Trophoblast cell (in vitro differentiated cells and primary cell): ENCODE results near the gene CKAP2L.

Source experiments
- DNase-seq, 2 donors: peaks; one replicate each; pipeline ENCODE4 v3.0.0-alpha.2; 2016
- H2AFZ ChIP-seq: 2 replicates; pipeline ENCODE4 v1.6.1; 2013; ENCODE audit warnings: low read length, moderate library complexity, mild to moderate bottlenecking; ENCODE audit not compliant: insufficient read depth, poor library complexity
- H2AK5ac ChIP-seq: 2 replicates; pipeline ENCODE4 v1.6.1; 2013; ENCODE audit warnings: mild to moderate bottlenecking, low read length
- H2BK120ac ChIP-seq: 2 replicates; pipeline ENCODE4 v1.6.1; 2013; ENCODE audit warnings: low read length, mild to moderate bottlenecking, moderate library complexity; ENCODE audit not compliant: insufficient read depth, poor library complexity
- H2BK12ac ChIP-seq: 2 replicates; pipeline ENCODE4 v1.6.1; 2013; ENCODE audit warnings: mild to moderate bottlenecking, low read length, moderate library complexity
- H2BK5ac ChIP-seq: 2 replicates; pipeline ENCODE4 v1.6.1; 2013; ENCODE audit warnings: low read length, low read depth, moderate library complexity, mild to moderate bottlenecking; ENCODE audit not compliant: poor library complexity
- H3K14ac ChIP-seq: 2 replicates; pipeline ENCODE4 v1.6.1; 2013; ENCODE audit warnings: mild to moderate bottlenecking, low read length
- H3K18ac ChIP-seq: 2 replicates; pipeline ENCODE4 v1.6.1; 2013; ENCODE audit warnings: mild to moderate bottlenecking, low read length
- H3K23ac ChIP-seq: 2 replicates; pipeline ENCODE4 v1.6.1; 2013; ENCODE audit warnings: low read length
- H3K27ac ChIP-seq: 2 replicates; pipeline ENCODE4 v1.5.1; 2013; ENCODE audit warnings: low read depth, mild to moderate bottlenecking, inconsistent platforms, low read length, moderate library complexity
- H3K27me3 ChIP-seq: 2 replicates; pipeline ENCODE4 v1.6.1; 2013; ENCODE audit warnings: inconsistent platforms, mild to moderate bottlenecking, low read length, moderate library complexity; ENCODE audit not compliant: insufficient read depth
- H3K36me3 ChIP-seq, 2 experiments: 1 replicate in 1 of 2; 2 replicates in 1 of 2; pipeline ENCODE4 v1.6.1; 2013; ENCODE audit warnings: low read length in 2 of 2, mild to moderate bottlenecking in 2 of 2, moderate library complexity in 1 of 2; ENCODE audit not compliant: insufficient read depth in 2 of 2, control insufficient read depth in 1 of 2
- H3K4ac ChIP-seq: 2 replicates; pipeline ENCODE4 v1.6.1; 2013; ENCODE audit warnings: low read depth, mild to moderate bottlenecking, low read length, moderate library complexity
- H3K4me1 ChIP-seq, 2 experiments: 1 replicate in 1 of 2; 2 replicates in 1 of 2; pipeline ENCODE4 v1.6.1; 2013; ENCODE audit warnings: low read length in 2 of 2, mild to moderate bottlenecking in 2 of 2, moderate library complexity in 1 of 2; ENCODE audit not compliant: insufficient read depth in 2 of 2, control insufficient read depth in 1 of 2
- H3K4me2 ChIP-seq: 2 replicates; pipeline ENCODE4 v1.6.1; 2013; ENCODE audit warnings: inconsistent platforms, mild to moderate bottlenecking, low read length, moderate library complexity
- H3K4me3 ChIP-seq: 2 replicates; pipeline ENCODE4 v1.5.1; 2013; ENCODE audit warnings: mild to moderate bottlenecking, low read depth, low read length, inconsistent platforms
- H3K79me1 ChIP-seq: one replicate; pipeline ENCODE4 v1.6.1; 2013; ENCODE audit warnings: low read length
- H3K79me2 ChIP-seq: 2 replicates; pipeline ENCODE4 v1.6.1; 2013; ENCODE audit warnings: low read length, mild to moderate bottlenecking; ENCODE audit not compliant: control insufficient read depth, insufficient read depth, poor library complexity
- H3K9ac ChIP-seq: 2 replicates; pipeline ENCODE4 v1.6.1; 2013; ENCODE audit warnings: mild to moderate bottlenecking, low read length
- H3K9me3 ChIP-seq: 2 replicates; pipeline ENCODE4 v1.6.1; 2013; ENCODE audit warnings: low read depth, mild to moderate bottlenecking, control low read depth, inconsistent platforms, low read length; ENCODE audit not compliant: insufficient read depth
- H4K12ac ChIP-seq: 2 replicates; pipeline ENCODE4 v1.6.1; 2013; ENCODE audit warnings: low read depth, mild to moderate bottlenecking, low read length, moderate library complexity
- H4K8ac ChIP-seq: 2 replicates; pipeline ENCODE4 v1.6.1; 2013; ENCODE audit warnings: low read depth, mild to moderate bottlenecking, low read length, moderate library complexity
- H4K91ac ChIP-seq: one replicate; pipeline ENCODE4 v1.6.1; 2013; ENCODE audit warnings: low read depth, mild to moderate bottlenecking, low read length, moderate library complexity
- WGBS: extraction: QIAGEN DNeasy Blood & Tissue Kit; methylation state at CpG from one replicate; pipeline ENCODE4 v1.1.7; 2013; ENCODE audit warnings: missing lambda C conversion rate; ENCODE audit not compliant: insufficient read length, insufficient coverage; ENCODE audit errors: extremely low coverage; 5-methylcytosine and 5-hydroxymethylcytosine counted together

CKAP2L gene

GRCh38 chr2:112728378-112729175 lies 35.8 kb downstream of the CKAP2L start:
- Histone ChIP-seq H3K79me2 (no peaks in the 10 kb centered on the region), H3K27me3 (no peaks in the 10 kb centered on the region), H2BK5ac (no peak overlapping the region), H3K4me3 (no peak overlapping the region), H2AFZ (no peak overlapping the region), H3K18ac (no peak overlapping the region), H2BK12ac (no peak overlapping the region), H3K23ac (no peak overlapping the region), H3K4me2 (no peak overlapping the region), H3K79me1 (no peaks in the 10 kb centered on the region), H3K9ac (no peak overlapping the region), H3K27ac (no peak overlapping the region), H4K8ac (no peak overlapping the region), H3K4ac (no peak overlapping the region), H4K12ac (no peak overlapping the region), H3K4me1 (no peaks in the 10 kb centered on the region), H3K14ac (no peak overlapping the region), H2AK5ac (no peak overlapping the region), H3K36me3 (no peaks in the 10 kb centered on the region), H4K91ac (no peak overlapping the region), H3K9me3 (peaks cover 3% of the 10 kb centered on the region), H2BK120ac (no peak overlapping the region)
- no CpG with 5 or more reads among the region's 11 CpGs for WGBS
- no peak for DNase-seq

- Histone ChIP-seq H3K9me3 (peaks cover 3% of the 10 kb centered on the region), H2AFZ (no peak overlapping the region), H4K91ac (no peak overlapping the region), H3K79me1 (no peaks in the 10 kb centered on the region), H2BK120ac (no peak overlapping the region), H2BK12ac (no peak overlapping the region), H3K4me1 (no peaks in the 10 kb centered on the region), H3K79me2 (no peaks in the 10 kb centered on the region), H3K14ac (no peak overlapping the region), H4K12ac (no peak overlapping the region), H3K27ac (no peak overlapping the region), H3K18ac (no peak overlapping the region), H3K4me3 (no peak overlapping the region), H3K27me3 (no peaks in the 10 kb centered on the region), H2BK5ac (no peak overlapping the region), H2AK5ac (no peak overlapping the region), H3K36me3 (no peaks in the 10 kb centered on the region), H3K4ac (no peak overlapping the region), H3K23ac (no peak overlapping the region), H3K9ac (no peak overlapping the region), H3K4me2 (no peak overlapping the region), H4K8ac (no peak overlapping the region)
- DNase-seq, result no peak
- WGBS, result no CpG with 5 or more reads among the region's 4 CpGs
Observed at GRCh38 chr2:112728029-112728362, 36.4 kb downstream of the CKAP2L start.

- no peak overlapping the region for H3K4me2 ChIP-seq
- no peak overlapping the region for H4K91ac ChIP-seq
- WGBS, result no CpG with 5 or more reads among the region's 19 CpGs
- H3K4me1 ChIP-seq, result no peaks in the 10 kb centered on the region
- no peak overlapping the region for H3K4me3 ChIP-seq
- H4K12ac ChIP-seq, result no peak overlapping the region
- H2BK120ac ChIP-seq, result no peak overlapping the region
- H3K27ac ChIP-seq, result no peak overlapping the region
- DNase-seq, result no peak
- H2BK12ac ChIP-seq, result no peak overlapping the region
- no peak overlapping the region for H3K18ac ChIP-seq
- no peak overlapping the region for H2BK5ac ChIP-seq
- H3K14ac ChIP-seq, result no peak overlapping the region
- H2AK5ac ChIP-seq, result no peak overlapping the region
- no peak overlapping the region for H3K4ac ChIP-seq
- no peaks in the 10 kb centered on the region for H3K36me3 ChIP-seq
- H3K79me1 ChIP-seq, result no peaks in the 10 kb centered on the region
- peaks cover 3% of the 10 kb centered on the region for H3K9me3 ChIP-seq
- no peak overlapping the region for H3K9ac ChIP-seq
- H3K23ac ChIP-seq, result no peak overlapping the region
- no peaks in the 10 kb centered on the region for H3K79me2 ChIP-seq
- no peak overlapping the region for H2AFZ ChIP-seq
- H3K27me3 ChIP-seq, result no peaks in the 10 kb centered on the region
- H4K8ac ChIP-seq, result no peak overlapping the region
Observed at GRCh38 chr2:112727276-112728028, 37.0 kb downstream of the CKAP2L start.

GRCh38 chr2:112726487-112727190 lies 37.8 kb downstream of the CKAP2L start:
- H3K4ac ChIP-seq, result no peak overlapping the region
- H2AFZ ChIP-seq, result peak overlapping the region; percentile 59
- H3K27ac ChIP-seq, result no peak overlapping the region
- no peak overlapping the region for H3K4me3 ChIP-seq
- H3K79me2 ChIP-seq, result no peaks in the 10 kb centered on the region
- peaks cover 3% of the 10 kb centered on the region for H3K9me3 ChIP-seq
- no peak overlapping the region for H3K23ac ChIP-seq
- H3K9ac ChIP-seq, result no peak overlapping the region
- H3K14ac ChIP-seq, result no peak overlapping the region
- H4K8ac ChIP-seq, result peak overlapping the region; percentile 41
- no peak overlapping the region for H3K4me2 ChIP-seq
- H3K4me1 ChIP-seq, result no peaks in the 10 kb centered on the region
- no peaks in the 10 kb centered on the region for H3K36me3 ChIP-seq
- H2AK5ac ChIP-seq, result no peak overlapping the region
- H4K91ac ChIP-seq, result peak overlapping the region; percentile 8
- no CpG with 5 or more reads among the region's 19 CpGs for WGBS
- H2BK120ac ChIP-seq, result no peak overlapping the region
- peak overlapping the region; percentile 9 for H4K12ac ChIP-seq
- no peak overlapping the region for H2BK12ac ChIP-seq
- H3K79me1 ChIP-seq, result no peaks in the 10 kb centered on the region
- peak; percentile 90 to 98 for DNase-seq
- no peaks in the 10 kb centered on the region for H3K27me3 ChIP-seq
- H2BK5ac ChIP-seq, result no peak overlapping the region
- H3K18ac ChIP-seq, result no peak overlapping the region
